GM23338 (cell line): ENCODE data around the gene CUTC. TPM values are rescaled to one million over a fixed set of nuclear protein-coding genes. Genes with fewer than 3 reads are reported as not detected.
"Not testable (repeated sequence)": the region's sequence is repeated elsewhere in the genome, so short reads cannot be mapped to it uniquely, and the experiment has no call there.

Experiments used
- ATAC-seq: fragments of 200-7000 bp; cut with Tn5 transposase; 3 replicates; pipeline ENCODE4 v1.9.1; 2020
- DNase-seq: peaks from one replicate; pipeline ENCODE4 v3.0.0-alpha.2; 2015; ENCODE audit warnings: low spot score
- H2AFZ ChIP-seq: fragments of 200-600 bp; sonication (generic); 2 replicates; pipeline ENCODE4 v1.8.0; 2016; ENCODE audit warnings: antibody characterized with exemption, mild to moderate bottlenecking, moderate library complexity
- H3F3A ChIP-seq: fragments of 200-600 bp; sonication (generic); replicated peaks from 2 replicates; pipeline ENCODE4 v1.8.0; 2017; ENCODE audit warnings: antibody characterized with exemption, mixed run types, low read depth
- H3K27ac ChIP-seq: fragments of 200-600 bp; sonication (generic); 2 replicates; pipeline ENCODE4 v1.6.1; 2016; ENCODE audit warnings: low read depth
- H3K27me3 ChIP-seq: fragments of 200-600 bp; sonication (generic); 2 replicates; pipeline ENCODE4 v1.8.0; 2016; ENCODE audit warnings: mild to moderate bottlenecking, mixed run types, moderate library complexity; ENCODE audit not compliant: insufficient read depth
- H3K36me3 ChIP-seq: fragments of 200-600 bp; sonication (generic); 2 replicates; pipeline ENCODE4 v1.8.0; 2016; ENCODE audit warnings: mild to moderate bottlenecking; ENCODE audit not compliant: insufficient read depth
- H3K4me1 ChIP-seq: fragments of 200-600 bp; sonication (generic); 2 replicates; pipeline ENCODE4 v1.8.0; 2016; ENCODE audit warnings: mild to moderate bottlenecking, moderate library complexity; ENCODE audit not compliant: insufficient read depth
- H3K4me2 ChIP-seq: fragments of 200-600 bp; sonication (generic); 2 replicates; pipeline ENCODE4 v1.7.1; 2017; ENCODE audit warnings: mixed run types
- H3K4me3 ChIP-seq: fragments of 200-600 bp; sonication (generic); 2 replicates; pipeline ENCODE4 v1.6.1; 2016; ENCODE audit warnings: mixed run types
- H3K79me2 ChIP-seq: fragments of 200-600 bp; sonication (generic); replicated peaks from 2 replicates; pipeline ENCODE4 v1.8.0; 2017; ENCODE audit warnings: mild to moderate bottlenecking; ENCODE audit not compliant: insufficient read depth
- H3K9me2 ChIP-seq: fragments of 200-600 bp; sonication (generic); 2 replicates; pipeline ENCODE4 v1.8.0; 2017; ENCODE audit not compliant: insufficient read depth
- H4K20me1 ChIP-seq: fragments of 200-600 bp; sonication (generic); replicated peaks from 2 replicates; pipeline ENCODE4 v1.8.0; 2017; ENCODE audit warnings: mild to moderate bottlenecking; ENCODE audit not compliant: insufficient read depth
- H3K27ac Mint-ChIP-seq: 2 replicates; pipeline ENCODE4 v1.8.0; 2020; ENCODE audit warnings: inconsistent platforms, mild to moderate bottlenecking, moderate library complexity, mixed read lengths
- H3K27me3 Mint-ChIP-seq: 3 replicates; pipeline ENCODE4 v1.8.0; 2022; ENCODE audit warnings: low read depth, mild to moderate bottlenecking, moderate library complexity, mixed read lengths, inconsistent platforms; ENCODE audit not compliant: insufficient read depth, poor library complexity
- H3K36me3 Mint-ChIP-seq: 3 replicates; pipeline ENCODE4 v1.8.0; 2021; ENCODE audit warnings: low read depth, mild to moderate bottlenecking, inconsistent platforms, moderate library complexity, mixed read lengths
- H3K4me1 Mint-ChIP-seq: 3 replicates; pipeline ENCODE4 v1.8.0; 2020; ENCODE audit warnings: mild to moderate bottlenecking, inconsistent platforms, mixed read lengths
- H3K4me3 Mint-ChIP-seq: 3 replicates; pipeline ENCODE4 v1.8.0; 2021; ENCODE audit warnings: moderate library complexity, mild to moderate bottlenecking, inconsistent platforms, mixed read lengths
- H3K9me3 Mint-ChIP-seq: 3 replicates; pipeline ENCODE4 v1.8.0; 2020; ENCODE audit warnings: moderate library complexity, mild to moderate bottlenecking, inconsistent platforms, mixed read lengths
- CREB1 ChIP-seq: fragments of 250-450 bp; sonication (Bioruptor Pico); IDR thresholded peaks from 2 replicates; pipeline ENCODE4 v1.5.0; 2020; ENCODE audit warnings: low read depth, mild to moderate bottlenecking, moderate library complexity
- JUNB ChIP-seq: IDR thresholded peaks from one replicate; pipeline ENCODE4 v1.6.1; 2016; ENCODE audit warnings: antibody characterized with exemption; ENCODE audit not compliant: unreplicated experiment
- NANOG ChIP-seq: IDR thresholded peaks from 2 replicates; pipeline ENCODE4 v1.6.1; 2016; ENCODE audit warnings: antibody characterized with exemption, borderline replicate concordance
- REST ChIP-seq: IDR thresholded peaks from one replicate; pipeline ENCODE4 v1.6.1; 2018; ENCODE audit warnings: antibody characterized with exemption; ENCODE audit not compliant: unreplicated experiment
- STAT1 ChIP-seq: IDR thresholded peaks from one replicate; pipeline ENCODE4 v1.6.1; 2016; ENCODE audit warnings: antibody characterized with exemption; ENCODE audit not compliant: unreplicated experiment
- polyA plus RNA-seq: library from polyadenylated mRNA; unstranded; fragments of >200 nt; fragmentation: Nextera tagmentation; extraction: Ambion mirVana; gene quantifications from 2 replicates; pipeline ENCODE4 v1.2.1, GENCODE V29; 2016
- total RNA-seq: library from RNA; depleted of rRNA; stranded (reverse); fragments of >200 nt; shearing (Covaris generic); gene quantifications from 2 replicates; pipeline ENCODE4 v1.2.3, GENCODE V29; 2014

The CUTC gene
- total and polyA plus RNA-seq, 2 experiments from 2014 or later: 20.2 to 30.4 TPM

GRCh38 chr10:99733366-99733765 lies 1.3 kb downstream of the CUTC start (continued):
- TF ChIP-seq JUNB: no peak
- TF ChIP-seq CREB1 (CRISPR knock-in tag): no peak
- no peak for TF ChIP-seq REST

- H4K20me1 ChIP-seq, H3K9me3 Mint-ChIP-seq, H3K27ac Mint-ChIP-seq, H3K27me3 ChIP-seq, H3K27me3 Mint-ChIP-seq, H3K4me3 ChIP-seq, DNase-seq, H3K4me1 ChIP-seq, H3F3A ChIP-seq, H3K27ac ChIP-seq, H3K4me3 Mint-ChIP-seq, H3K9me2 ChIP-seq, H3K4me1 Mint-ChIP-seq, ATAC-seq, H2AFZ ChIP-seq, H3K4me2 ChIP-seq: not testable (repeated sequence)
- peaks cover 31% of the 10 kb centered on the region for H3K36me3 Mint-ChIP-seq
- Histone ChIP-seq H3K79me2 (peaks cover 35% of the 10 kb centered on the region), H3K36me3 (peaks cover 31% of the 10 kb centered on the region)
Measured at GRCh38 chr10:99734111-99734510, 2.1 kb downstream of the CUTC start.

GRCh38 chr10:99740260-99740659 lies 8.2 kb downstream of the CUTC start:
- Mint-ChIP-seq H3K9me3 (no peaks in the 10 kb centered on the region; the same call in 2 of the 3 replicates), H3K27ac (no peak overlapping the region), H3K4me3 (no peak overlapping the region), H3K36me3 (peaks cover 79% of the 10 kb centered on the region), H3K4me1 (no peaks in the 10 kb centered on the region), H3K27me3 (peaks cover 1% of the 10 kb centered on the region)
- H2AFZ ChIP-seq: no peak overlapping the region
- no peaks in the 10 kb centered on the region for H3K4me1 ChIP-seq
- no peak for ATAC-seq
- H3K36me3 ChIP-seq: peaks cover 81% of the 10 kb centered on the region
- H3K27ac ChIP-seq: no peak overlapping the region
- no peaks in the 10 kb centered on the region for H3F3A ChIP-seq
- no peaks in the 10 kb centered on the region for H3K27me3 ChIP-seq
- H3K4me3 ChIP-seq: no peak overlapping the region
- TF ChIP-seq NANOG: no peak
- no peak for TF ChIP-seq REST
- TF ChIP-seq STAT1: no peak
- peaks cover 4% of the 10 kb centered on the region; the same call in 1 of the 2 replicates for H3K79me2 ChIP-seq
- peaks cover 10% of the 10 kb centered on the region; the same call in 1 of the 2 replicates for H4K20me1 ChIP-seq
- no peaks in the 10 kb centered on the region for H3K9me2 ChIP-seq
- no peak for DNase-seq
- no peak overlapping the region for H3K4me2 ChIP-seq
